OCI-LY3 (cell line): Measurements from ENCODE around the gene NKD2.

Experiments used
- EZH2phosphoT487 ChIP-seq: fragments of 200-600 bp; shearing (Covaris generic); IDR thresholded peaks from 2 replicates; pipeline ENCODE4 v1.6.1; 2018; ENCODE audit warnings: antibody characterized with exemption, mixed run types, low read depth
- TF ChIP-seq, protein P1 (sequence below): fragments of 200-600, 300-600 bp; sonication (generic); IDR thresholded peaks from 2 replicates; pipeline ENCODE4 v1.5.1; 2014; ENCODE audit warnings: antibody characterized with exemption, low read length, low read depth

GRCh38 chr5:991472-992267 is 16.9 kb upstream of the NKD2 start:
- TF ChIP-seq, protein P1, sequence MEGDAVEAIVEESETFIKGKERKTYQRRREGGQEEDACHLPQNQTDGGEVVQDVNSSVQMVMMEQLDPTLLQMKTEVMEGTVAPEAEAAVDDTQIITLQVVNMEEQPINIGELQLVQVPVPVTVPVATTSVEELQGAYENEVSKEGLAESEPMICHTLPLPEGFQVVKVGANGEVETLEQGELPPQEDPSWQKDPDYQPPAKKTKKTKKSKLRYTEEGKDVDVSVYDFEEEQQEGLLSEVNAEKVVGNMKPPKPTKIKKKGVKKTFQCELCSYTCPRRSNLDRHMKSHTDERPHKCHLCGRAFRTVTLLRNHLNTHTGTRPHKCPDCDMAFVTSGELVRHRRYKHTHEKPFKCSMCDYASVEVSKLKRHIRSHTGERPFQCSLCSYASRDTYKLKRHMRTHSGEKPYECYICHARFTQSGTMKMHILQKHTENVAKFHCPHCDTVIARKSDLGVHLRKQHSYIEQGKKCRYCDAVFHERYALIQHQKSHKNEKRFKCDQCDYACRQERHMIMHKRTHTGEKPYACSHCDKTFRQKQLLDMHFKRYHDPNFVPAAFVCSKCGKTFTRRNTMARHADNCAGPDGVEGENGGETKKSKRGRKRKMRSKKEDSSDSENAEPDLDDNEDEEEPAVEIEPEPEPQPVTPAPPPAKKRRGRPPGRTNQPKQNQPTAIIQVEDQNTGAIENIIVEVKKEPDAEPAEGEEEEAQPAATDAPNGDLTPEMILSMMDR: no peak
- TF ChIP-seq EZH2phosphoT487: no peak
